Mesendoderm (in vitro differentiated cells): ENCODE data around the gene CSNK1E.

ENCODE experiments used
- DNase-seq: peaks from one replicate; pipeline ENCODE4 v3.0.0; 2013
- H2AK5ac ChIP-seq: 2 replicates; pipeline ENCODE4 v1.6.1; 2013; ENCODE audit warnings: low read length, inconsistent platforms
- H2BK120ac ChIP-seq: 2 replicates; pipeline ENCODE4 v1.6.1; 2013; ENCODE audit warnings: low read depth, mild to moderate bottlenecking, low read length, moderate library complexity, mixed read lengths
- H2BK15ac ChIP-seq: replicated peaks from 2 replicates; pipeline ENCODE4 v1.6.1; 2013; ENCODE audit warnings: low read depth, mild to moderate bottlenecking, moderate library complexity
- H2BK5ac ChIP-seq: 2 replicates; pipeline ENCODE4 v1.6.1; 2013; ENCODE audit warnings: low read length, inconsistent platforms
- H3K18ac ChIP-seq: 2 replicates; pipeline ENCODE4 v1.6.1; 2013; ENCODE audit warnings: mild to moderate bottlenecking, low read length, mixed read lengths
- H3K23ac ChIP-seq: one replicate; pipeline ENCODE4 v1.6.1; 2013; ENCODE audit warnings: low read length
- H3K27ac ChIP-seq: 2 replicates; pipeline ENCODE4 v1.5.1; 2013; ENCODE audit warnings: low read depth, mild to moderate bottlenecking, inconsistent platforms, low read length, moderate library complexity
- H3K27me3 ChIP-seq: 2 replicates; pipeline ENCODE4 v1.6.1; 2013; ENCODE audit warnings: low read length, control low read depth, mild to moderate bottlenecking, inconsistent platforms; ENCODE audit not compliant: insufficient read depth, poor library complexity
- H3K36me3 ChIP-seq: 2 replicates; pipeline ENCODE4 v1.6.1; 2013; ENCODE audit warnings: low read length, inconsistent platforms; ENCODE audit not compliant: control insufficient read depth, insufficient read depth
- H3K4ac ChIP-seq: one replicate; pipeline ENCODE4 v1.6.1; 2013; ENCODE audit warnings: low read depth, mild to moderate bottlenecking, low read length, moderate library complexity
- H3K4me1 ChIP-seq: 2 replicates; pipeline ENCODE4 v1.6.1; 2013; ENCODE audit warnings: low read depth, low read length, inconsistent platforms; ENCODE audit not compliant: control insufficient read depth
- H3K4me2 ChIP-seq: 2 replicates; pipeline ENCODE4 v1.6.1; 2013; ENCODE audit warnings: low read length
- H3K4me3 ChIP-seq: 2 replicates; pipeline ENCODE4 v1.5.1; 2013; ENCODE audit warnings: mild to moderate bottlenecking, low read length
- H3K56ac ChIP-seq: one replicate; pipeline ENCODE4 v1.6.1; 2013; ENCODE audit warnings: low read length
- H3K79me1 ChIP-seq: 2 replicates; pipeline ENCODE4 v1.6.1; 2013; ENCODE audit warnings: low read length, inconsistent platforms
- H3K79me2 ChIP-seq: 2 replicates; pipeline ENCODE4 v1.6.1; 2013; ENCODE audit warnings: mild to moderate bottlenecking, low read length; ENCODE audit not compliant: control insufficient read depth, insufficient read depth
- H3K9ac ChIP-seq: 2 replicates; pipeline ENCODE4 v1.6.1; 2013; ENCODE audit warnings: low read length, inconsistent platforms
- H4K5ac ChIP-seq: one replicate; pipeline ENCODE4 v1.6.1; 2013; ENCODE audit warnings: low read length
- H4K8ac ChIP-seq: one replicate; pipeline ENCODE4 v1.6.1; 2013; ENCODE audit warnings: low read depth, mild to moderate bottlenecking, control low read depth, low read length, moderate library complexity
- WGBS: extraction: QIAGEN DNeasy Blood & Tissue Kit; methylation state at CpG from one replicate; pipeline ENCODE4 v1.1.7; 2013; ENCODE audit warnings: low lambda C conversion rate, missing lambda C conversion rate; ENCODE audit not compliant: insufficient coverage; ENCODE audit errors: extremely low coverage; 5-methylcytosine and 5-hydroxymethylcytosine counted together

The CSNK1E gene

GRCh38 chr22:38273135-38273826, 44.0 kb downstream of the CSNK1E start:
- peak overlapping the region; percentile 82 for H3K9ac ChIP-seq
- WGBS: no CpG with 5 or more reads among the region's 26 CpGs
- H2BK5ac ChIP-seq: no peak overlapping the region
- peak overlapping the region; percentile 98 for H3K4me2 ChIP-seq
- H3K4me1 ChIP-seq: peaks cover 3% of the 10 kb centered on the region
- H3K27me3 ChIP-seq: no peaks in the 10 kb centered on the region
- H3K79me2 ChIP-seq: peaks cover 33% of the 10 kb centered on the region
- peak overlapping the region; percentile 92 for H3K56ac ChIP-seq
- no peak overlapping the region for H2BK120ac ChIP-seq
- peak overlapping the region; percentile 100 for H4K5ac ChIP-seq
- peak overlapping the region; percentile 97 for H3K18ac ChIP-seq
- H3K79me1 ChIP-seq: peaks cover 19% of the 10 kb centered on the region
- H2AK5ac ChIP-seq: peak overlapping the region; percentile 82
- H3K27ac ChIP-seq: no peak overlapping the region
- H2BK15ac ChIP-seq: no peak overlapping the region
- H3K36me3 ChIP-seq: no peaks in the 10 kb centered on the region
- H4K8ac ChIP-seq: peak overlapping the region; percentile 87
- no peak overlapping the region for H3K23ac ChIP-seq
- DNase-seq: no peak
- peak overlapping the region; percentile 73 for H3K4ac ChIP-seq
- peak overlapping the region; percentile 11 for H3K4me3 ChIP-seq

DNA sequence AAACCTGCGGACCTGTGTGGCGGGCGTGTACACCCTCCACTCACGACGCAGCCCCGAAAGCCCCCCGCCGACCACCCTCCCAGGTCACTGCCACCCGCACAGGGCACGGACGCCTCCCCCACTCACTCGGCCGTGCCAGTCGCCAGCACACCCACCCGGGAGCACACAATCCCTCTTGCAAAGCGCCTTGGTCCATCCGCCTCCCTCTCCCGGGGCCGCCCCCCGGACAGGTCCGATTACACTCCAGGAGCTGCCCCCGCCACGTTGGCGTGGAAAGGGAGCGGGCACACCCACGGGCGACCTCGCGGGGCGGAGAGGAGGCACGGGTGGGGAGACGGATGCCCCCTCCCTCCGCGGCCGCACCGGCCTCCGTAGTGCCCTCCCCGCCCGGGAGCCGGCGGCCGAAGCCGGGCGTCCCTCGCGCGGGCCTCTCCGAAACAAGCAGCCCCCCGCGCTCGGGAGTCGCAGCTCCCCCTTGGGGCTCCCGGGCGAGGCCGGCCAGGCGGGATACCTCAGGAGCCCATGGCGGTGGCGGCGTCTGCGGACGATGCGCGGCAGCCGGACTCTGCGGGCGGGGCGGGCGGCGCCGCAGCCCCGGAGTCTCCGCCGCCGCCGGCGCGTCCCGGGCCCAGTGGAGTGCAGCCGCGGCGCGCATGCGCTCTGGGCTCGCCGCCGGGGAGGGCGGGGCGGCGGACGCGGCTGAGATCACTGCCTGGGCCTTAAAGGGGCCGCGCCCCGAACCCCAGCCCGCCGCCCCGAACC, 44.7 kb downstream of the CSNK1E start, which contains the start of gene TMEM184B:
Gene TMEM184B, minus strand, starts transcription at position 638 of the 762 bp plus-strand sequence. CDS start 25,049 bp downstream, outside the sequence.
- Histone ChIP-seq H2BK15ac (no peak within 1 kb of the TSS), H3K56ac (peak within 1 kb of the TSS; percentile 94), H3K4me3 (peak within 1 kb of the TSS; percentile 80), H2AK5ac (peak within 1 kb of the TSS; percentile 82), H3K79me2 (peaks cover 37% of the 10 kb centered on the region), H3K36me3 (no peaks in the 10 kb centered on the region), H2BK120ac (no peak within 1 kb of the TSS), H4K5ac (peak within 1 kb of the TSS; percentile 100), H3K18ac (peak within 1 kb of the TSS; percentile 97), H3K27me3 (no peaks in the 10 kb centered on the region), H3K27ac (no peak within 1 kb of the TSS), H3K4ac (peak within 1 kb of the TSS; percentile 73), H4K8ac (peak within 1 kb of the TSS; percentile 87), H3K9ac (peak within 1 kb of the TSS; percentile 94), H3K79me1 (peaks cover 23% of the 10 kb centered on the region), H2BK5ac (no peak within 1 kb of the TSS), H3K23ac (no peak within 1 kb of the TSS), H3K4me1 (peaks cover 3% of the 10 kb centered on the region), H3K4me2 (peak within 1 kb of the TSS; percentile 98)
- DNase-seq: peak; percentile 69
- WGBS: no CpG with 5 or more reads among the region's 97 CpGs

- no peak overlapping the region for H3K23ac ChIP-seq
- H2BK15ac ChIP-seq: no peak overlapping the region
- no peak overlapping the region for H2AK5ac ChIP-seq
- no peak overlapping the region for H4K8ac ChIP-seq
- no peak overlapping the region for H3K27ac ChIP-seq
- no CpG with 5 or more reads among the region's 7 CpGs for WGBS
- H2BK120ac ChIP-seq: no peak overlapping the region
- H3K18ac ChIP-seq: no peak overlapping the region
- peak overlapping the region; percentile 28 for H3K4me2 ChIP-seq
- H3K79me2 ChIP-seq: peaks cover 37% of the 10 kb centered on the region
- H2BK5ac ChIP-seq: no peak overlapping the region
- H3K4me1 ChIP-seq: peaks cover 3% of the 10 kb centered on the region
- H3K4me3 ChIP-seq: peak overlapping the region; percentile 80
- no peak overlapping the region for H3K4ac ChIP-seq
- H3K36me3 ChIP-seq: no peaks in the 10 kb centered on the region
- peaks cover 23% of the 10 kb centered on the region for H3K79me1 ChIP-seq
- H3K56ac ChIP-seq: peak overlapping the region; percentile 94
- H3K27me3 ChIP-seq: no peaks in the 10 kb centered on the region
- H3K9ac ChIP-seq: peak overlapping the region; percentile 94
- no peak overlapping the region for H4K5ac ChIP-seq
- peak; percentile 64 for DNase-seq
These were observed 45.3 kb downstream of the CSNK1E start for GRCh38 chr22:38271927-38272372.

DNA sequence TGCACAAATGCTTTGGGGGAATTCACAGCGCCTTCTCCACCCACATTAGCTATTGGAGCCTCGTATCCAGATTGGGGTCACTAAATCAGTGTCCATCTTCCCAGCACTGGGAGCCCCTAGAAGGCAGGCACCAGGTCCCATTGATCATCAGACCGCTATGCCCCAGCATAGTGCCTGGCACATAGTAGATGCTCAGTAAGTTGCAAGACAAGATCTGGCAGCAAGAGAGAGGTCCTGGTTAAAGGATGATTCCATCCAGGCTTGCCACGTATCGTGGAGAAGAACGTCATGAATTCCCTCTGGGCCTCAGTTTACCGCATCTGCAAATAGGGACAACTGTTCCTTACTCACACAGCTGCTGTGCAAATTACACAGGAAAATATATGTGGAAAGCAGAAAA, 46.1 kb downstream of the CSNK1E start:
- no peak overlapping the region for H3K4me3 ChIP-seq
- no peaks in the 10 kb centered on the region for H3K27me3 ChIP-seq
- H3K4me2 ChIP-seq: no peak overlapping the region

GRCh38 chr22:38270091-38270992, 46.9 kb downstream of the CSNK1E start:
- Histone ChIP-seq H3K56ac (no peak overlapping the region), H3K9ac (no peak overlapping the region), H2AK5ac (no peak overlapping the region), H3K18ac (no peak overlapping the region), H3K79me1 (peaks cover 28% of the 10 kb centered on the region), H2BK15ac (no peak overlapping the region), H2BK5ac (no peak overlapping the region), H3K4me2 (no peak overlapping the region), H4K8ac (no peak overlapping the region), H3K4me3 (no peak overlapping the region), H3K36me3 (no peaks in the 10 kb centered on the region), H3K27ac (no peak overlapping the region), H3K4ac (no peak overlapping the region), H3K27me3 (no peaks in the 10 kb centered on the region), H3K23ac (no peak overlapping the region), H3K79me2 (peaks cover 43% of the 10 kb centered on the region), H2BK120ac (no peak overlapping the region), H4K5ac (no peak overlapping the region), H3K4me1 (peaks cover 3% of the 10 kb centered on the region)
- no peak for DNase-seq
- no CpG with 5 or more reads among the region's 13 CpGs for WGBS

More for the DNA sequence above, 46.1 kb downstream of the CSNK1E start:
- Histone ChIP-seq H3K18ac (no peak overlapping the region), H3K79me1 (peaks cover 25% of the 10 kb centered on the region), H2BK120ac (no peak overlapping the region), H3K4me1 (peaks cover 3% of the 10 kb centered on the region), H3K23ac (no peak overlapping the region), H3K4ac (no peak overlapping the region), H3K27ac (no peak overlapping the region), H3K9ac (no peak overlapping the region), H3K36me3 (no peaks in the 10 kb centered on the region), H3K79me2 (peaks cover 39% of the 10 kb centered on the region), H2BK15ac (no peak overlapping the region), H4K5ac (no peak overlapping the region), H2AK5ac (no peak overlapping the region), H3K56ac (no peak overlapping the region), H4K8ac (no peak overlapping the region), H2BK5ac (no peak overlapping the region)
- DNase-seq: no peak
- no CpG with 5 or more reads among the region's 7 CpGs for WGBS
